ENCODE results near the gene FBXL19.
"Not testable (repeated sequence)": the region's sequence is repeated elsewhere in the genome, so short reads cannot be mapped to it uniquely, and the experiment has no call there.

FBXL19 gene, protein sequence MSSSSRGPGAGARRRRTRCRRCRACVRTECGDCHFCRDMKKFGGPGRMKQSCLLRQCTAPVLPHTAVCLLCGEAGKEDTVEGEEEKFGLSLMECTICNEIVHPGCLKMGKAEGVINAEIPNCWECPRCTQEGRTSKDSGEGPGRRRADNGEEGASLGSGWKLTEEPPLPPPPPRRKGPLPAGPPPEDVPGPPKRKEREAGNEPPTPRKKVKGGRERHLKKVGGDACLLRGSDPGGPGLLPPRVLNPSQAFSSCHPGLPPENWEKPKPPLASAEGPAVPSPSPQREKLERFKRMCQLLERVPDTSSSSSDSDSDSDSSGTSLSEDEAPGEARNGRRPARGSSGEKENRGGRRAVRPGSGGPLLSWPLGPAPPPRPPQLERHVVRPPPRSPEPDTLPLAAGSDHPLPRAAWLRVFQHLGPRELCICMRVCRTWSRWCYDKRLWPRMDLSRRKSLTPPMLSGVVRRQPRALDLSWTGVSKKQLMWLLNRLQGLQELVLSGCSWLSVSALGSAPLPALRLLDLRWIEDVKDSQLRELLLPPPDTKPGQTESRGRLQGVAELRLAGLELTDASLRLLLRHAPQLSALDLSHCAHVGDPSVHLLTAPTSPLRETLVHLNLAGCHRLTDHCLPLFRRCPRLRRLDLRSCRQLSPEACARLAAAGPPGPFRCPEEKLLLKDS

DNA sequence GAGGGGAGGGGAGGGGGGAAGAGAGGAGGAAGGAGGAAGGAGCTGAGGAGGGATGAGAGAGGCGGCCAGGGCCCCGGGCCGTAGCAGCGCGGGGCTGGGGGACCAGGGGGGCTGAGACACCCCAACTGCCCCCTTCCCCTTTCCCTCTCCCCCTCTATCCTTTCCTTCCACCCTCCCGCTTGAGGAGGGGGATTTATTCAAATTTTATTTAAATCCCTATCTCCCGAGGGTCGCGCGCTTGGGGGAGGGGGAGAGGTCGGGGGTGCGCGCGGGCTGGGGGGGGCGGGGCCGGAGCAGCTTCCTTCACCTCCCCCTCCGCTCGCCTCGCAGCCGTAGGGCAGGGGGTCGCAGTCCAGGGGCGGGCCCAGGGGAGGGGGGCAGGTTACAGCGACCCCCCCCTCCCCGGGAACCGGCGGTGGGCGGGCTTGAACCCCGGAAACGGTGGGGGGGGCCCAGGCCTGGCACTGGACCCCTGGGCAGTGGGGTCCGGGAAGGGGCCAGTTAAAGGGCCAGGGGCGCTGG lies at the start of gene FBXL19:
Gene FBXL19, plus strand, starts transcription at position 19 of the 522 bp plus-strand sequence. CDS start 2,183 bp downstream, outside the sequence.
- DNase-seq (ENCODE audit: low read depth) = no peak

DNA sequence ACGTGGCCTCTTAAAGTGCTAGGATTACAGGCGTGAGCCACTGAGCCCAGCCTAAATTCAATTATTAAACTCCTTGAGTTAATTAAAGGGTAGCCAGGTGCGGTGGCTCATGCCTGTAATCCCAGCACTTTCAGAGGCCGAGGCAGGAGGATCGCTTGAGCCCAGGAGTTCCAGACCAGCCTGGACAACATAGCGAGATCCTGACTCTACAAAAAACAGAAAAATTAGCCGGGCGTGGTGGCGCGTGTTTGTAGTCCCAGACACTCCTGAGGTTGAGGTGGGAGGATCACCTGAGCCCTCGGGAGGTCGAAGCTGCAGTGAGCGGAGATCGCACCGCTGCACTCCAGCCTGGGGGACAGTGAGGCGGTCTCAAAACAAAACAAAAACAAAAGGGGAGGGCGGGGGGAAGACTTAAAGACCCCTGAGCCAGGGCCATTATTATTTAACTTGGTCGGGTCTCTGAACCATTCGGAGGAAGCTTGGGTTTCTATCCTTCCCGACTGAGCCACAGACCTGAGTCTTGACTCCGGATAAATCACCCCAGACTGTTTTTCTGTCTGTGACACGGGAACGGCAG lies 49.0 kb upstream of the FBXL19 start:
- no peak for DNase-seq (ENCODE audit: low read depth)

DNA sequence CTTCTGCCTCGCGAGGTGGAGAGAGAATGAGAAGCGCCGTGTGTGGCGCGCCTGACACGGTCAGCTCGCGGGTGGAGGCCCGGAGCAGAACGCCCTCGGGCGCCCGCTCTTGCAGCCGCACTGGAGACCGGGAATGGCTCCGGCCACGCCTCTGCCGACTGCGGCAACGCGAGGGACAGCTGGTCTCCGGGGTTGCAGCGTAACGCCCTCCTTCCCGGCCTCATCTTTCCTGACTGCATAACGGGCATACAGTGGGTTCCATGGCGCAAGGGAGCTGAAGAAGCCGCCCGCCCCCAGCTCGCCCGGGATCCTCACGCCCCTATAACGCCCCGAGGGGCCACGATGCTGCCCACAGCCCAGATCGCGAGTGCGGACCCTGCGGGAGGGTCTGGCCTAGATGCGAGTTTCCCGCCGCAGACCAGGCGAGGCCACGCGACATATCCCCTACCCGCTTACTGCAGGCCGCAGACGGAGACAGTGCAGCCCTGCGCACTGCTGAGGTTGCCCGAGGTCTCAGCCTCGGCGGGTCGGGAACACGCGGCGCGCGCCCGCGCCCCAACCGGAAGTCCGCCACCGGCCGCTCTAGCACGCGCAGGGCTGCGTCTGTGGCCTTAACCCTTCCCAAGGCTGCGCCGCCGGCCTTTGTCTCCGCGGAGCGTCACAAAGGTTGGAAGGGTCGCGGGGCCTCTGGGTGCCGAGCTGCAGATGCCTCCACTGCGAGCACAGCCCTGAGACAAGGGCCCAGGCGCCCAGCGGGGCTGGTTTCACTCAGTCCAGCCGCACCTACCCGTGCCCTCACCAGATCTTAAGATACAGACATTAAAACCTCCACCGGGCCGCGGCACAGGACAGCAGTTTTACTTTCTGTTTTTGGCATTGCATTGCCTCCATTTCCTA lies 48.3 kb upstream of the FBXL19 start:
- DNase-seq (ENCODE audit: low read depth) = peak; percentile 70

DNA sequence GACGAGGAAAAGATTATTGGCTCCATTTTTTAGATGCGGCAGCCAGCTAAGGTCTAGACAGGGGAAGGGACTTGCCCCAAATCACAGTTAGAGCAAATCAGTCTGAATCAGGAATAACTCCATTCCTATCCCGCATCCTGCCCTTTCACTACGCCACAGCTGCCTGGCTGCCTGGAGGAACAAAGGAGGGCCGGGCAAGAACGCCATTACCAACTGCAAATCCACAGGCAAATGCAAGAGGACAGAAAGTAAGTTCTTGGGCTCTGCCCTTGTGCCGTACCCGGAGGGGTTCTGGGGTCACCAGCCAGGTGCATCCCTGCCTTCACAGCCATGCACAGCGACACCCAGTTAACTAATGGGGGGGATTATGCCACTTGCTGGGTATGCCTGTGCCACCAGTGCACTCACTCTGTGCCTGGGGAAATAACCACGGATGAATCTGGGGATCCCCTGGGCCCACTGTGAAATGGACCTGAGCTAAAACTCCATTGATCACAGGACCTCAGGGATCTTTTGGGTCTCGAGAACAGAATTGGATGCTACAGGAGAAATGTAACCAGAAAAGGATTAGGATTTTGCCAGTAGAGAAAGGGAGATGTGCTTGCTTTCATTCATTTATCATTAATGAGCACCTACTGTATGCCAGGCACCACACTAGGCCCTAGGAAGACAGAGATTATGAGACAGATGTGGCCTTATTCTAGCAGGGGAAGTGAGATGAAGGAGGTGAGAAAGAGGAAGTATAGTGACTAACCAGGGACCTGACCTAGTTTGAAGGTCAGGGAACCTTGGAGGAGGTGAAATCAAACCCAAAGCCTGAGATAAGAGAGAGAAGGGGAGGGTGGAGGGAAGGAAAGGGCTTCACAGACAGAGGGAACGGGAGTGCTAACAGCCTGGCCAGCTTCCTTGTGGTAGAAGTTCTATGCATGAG lies 47.2 kb upstream of the FBXL19 start:
- no peak for DNase-seq (ENCODE audit: low read depth)

DNA sequence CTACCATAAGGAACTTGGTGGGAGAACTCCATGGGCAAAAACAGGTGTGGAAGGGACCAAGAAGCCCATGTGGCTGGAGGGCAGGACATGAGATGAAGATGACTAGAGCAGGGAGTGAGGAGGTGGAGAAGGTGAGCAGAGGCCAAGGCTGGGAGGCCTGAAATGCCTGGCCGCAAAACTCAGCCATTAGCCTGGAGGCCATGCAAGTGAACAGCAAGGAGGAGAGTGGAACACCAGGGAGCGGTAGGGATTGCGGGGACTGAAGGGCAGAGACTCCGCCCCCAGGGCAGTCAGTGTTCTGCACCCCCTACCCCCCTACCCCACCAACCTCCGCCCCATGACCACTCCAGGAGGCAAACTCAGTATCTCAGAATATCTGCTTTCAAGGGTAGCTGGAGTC lies 46.5 kb upstream of the FBXL19 start:
- no peak for DNase-seq (ENCODE audit: low read depth)

DNA sequence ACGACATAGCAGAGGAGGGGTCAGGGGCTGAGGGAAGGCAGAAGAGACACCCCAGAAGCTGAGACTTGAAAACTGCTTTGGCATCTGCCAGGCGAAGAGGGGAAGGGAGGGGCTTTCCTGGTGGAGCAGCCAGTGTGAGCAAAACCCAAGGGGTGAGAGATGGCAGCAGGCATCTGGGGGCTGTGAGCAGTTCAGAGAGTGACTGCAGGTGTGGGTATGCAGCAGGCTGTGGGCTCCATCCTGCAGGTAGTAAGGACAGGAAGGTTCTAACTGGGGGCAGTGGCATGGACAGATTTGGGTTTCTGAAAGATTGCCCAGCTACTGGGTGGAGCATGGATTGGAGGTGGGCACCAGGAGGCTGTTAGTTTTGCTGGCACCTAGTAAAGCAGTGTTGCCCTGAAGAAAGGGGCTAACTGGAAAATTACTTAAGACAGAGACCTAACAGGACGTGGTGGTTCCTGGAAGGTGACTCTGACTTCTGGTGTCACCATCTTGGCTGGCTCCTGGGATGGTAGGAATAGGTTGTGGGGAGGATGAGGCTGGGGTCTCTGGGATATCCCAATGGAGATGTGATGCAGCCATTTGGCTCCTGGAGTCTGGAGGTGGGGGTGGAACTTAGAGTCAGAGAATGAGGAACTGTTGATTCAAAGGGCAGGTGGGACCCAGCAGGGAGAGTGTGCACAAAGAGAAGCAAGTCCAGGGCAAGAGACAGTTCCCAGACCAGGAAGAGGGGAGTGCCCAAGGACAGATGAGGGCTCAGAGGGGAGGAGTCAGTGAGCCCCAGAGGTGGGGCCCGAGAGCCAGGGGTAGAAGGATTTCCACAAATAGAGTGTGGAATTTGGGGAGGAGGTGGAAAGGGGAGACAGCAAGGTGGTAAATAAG lies 40.7 kb upstream of the FBXL19 start:
- no peak for DNase-seq (ENCODE audit: low read depth)

DNA sequence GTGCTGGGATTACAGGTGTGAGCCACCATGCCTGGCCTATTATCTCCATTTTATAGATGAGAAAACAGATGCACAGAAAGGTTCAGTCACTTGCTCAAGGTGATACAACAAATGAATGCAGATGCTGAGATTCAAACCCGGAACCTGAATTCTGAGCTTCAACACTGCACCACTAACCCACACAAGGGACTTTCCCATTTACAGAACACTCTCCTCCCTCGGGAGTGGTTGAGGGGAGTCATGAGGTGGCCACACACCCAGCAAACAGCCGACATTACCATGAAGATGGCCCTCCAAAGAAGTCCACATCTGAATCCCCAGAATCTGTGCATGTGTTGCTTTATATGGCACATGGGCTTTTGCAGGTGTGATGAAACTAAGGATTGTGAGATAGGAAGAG lies 38.6 kb upstream of the FBXL19 start:
- DNase-seq (ENCODE audit: low read depth) = no peak

DNA sequence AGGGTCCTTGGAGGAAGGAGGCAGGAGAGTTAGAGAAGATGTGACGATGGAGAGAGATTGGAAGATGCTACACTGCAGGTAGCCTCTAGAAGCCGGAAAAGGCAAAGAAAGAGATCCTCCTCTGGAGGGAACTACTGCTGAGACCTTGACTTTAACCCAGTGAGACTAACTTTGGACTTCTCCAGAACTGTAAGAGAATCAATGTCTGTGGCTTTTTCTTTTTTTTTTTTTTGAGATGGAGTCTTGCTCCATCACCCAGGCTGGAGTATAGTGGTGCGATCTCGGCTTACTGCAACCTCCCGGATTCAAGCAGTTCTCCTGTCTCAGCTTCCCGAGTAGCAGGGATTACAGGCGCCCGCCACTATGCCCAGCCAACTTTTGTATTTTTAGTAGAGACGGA lies 38.2 kb upstream of the FBXL19 start:
- no peak for DNase-seq (ENCODE audit: low read depth)

DNA sequence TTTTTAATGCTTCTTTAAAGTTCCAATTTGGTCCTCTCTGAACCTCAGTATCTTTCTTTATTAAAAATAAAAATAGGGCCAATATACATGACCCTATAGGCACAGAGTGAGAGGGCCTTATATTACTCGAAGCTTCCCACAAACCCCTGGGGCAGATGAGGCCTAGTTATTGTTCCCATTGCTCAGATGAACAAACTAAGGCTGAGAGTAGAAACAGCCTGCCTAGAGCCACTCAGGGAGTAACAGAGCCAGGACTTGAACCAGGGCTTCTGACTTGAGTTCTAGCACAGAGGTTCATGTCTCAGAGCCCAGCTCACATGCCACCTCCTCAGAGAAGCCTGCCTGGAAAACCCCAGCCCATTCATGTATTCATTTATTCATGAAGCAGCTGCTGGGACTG lies 37.2 kb upstream of the FBXL19 start:
- no peak for DNase-seq (ENCODE audit: low read depth)

DNA sequence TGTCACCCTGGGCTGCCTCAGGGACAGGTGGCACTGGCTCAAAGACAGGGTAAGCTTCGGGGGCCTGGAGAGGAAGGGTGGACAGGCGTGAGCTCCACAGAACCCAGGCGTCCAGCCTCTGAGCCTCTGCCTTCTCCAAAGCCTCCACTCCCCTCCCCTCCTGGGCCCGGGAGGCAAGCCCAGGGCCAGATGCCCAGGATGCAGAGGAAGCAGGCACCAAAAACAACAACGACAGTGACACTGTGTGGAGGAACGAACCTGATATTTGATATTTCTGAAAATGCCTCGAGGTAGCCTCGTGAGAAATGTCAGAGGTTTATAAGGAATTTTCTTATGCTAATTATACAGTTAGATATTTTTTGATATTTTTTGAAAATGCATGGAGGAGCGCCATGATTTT lies 35.4 kb upstream of the FBXL19 start:
- DNase-seq (ENCODE audit: low read depth) = no peak

DNA sequence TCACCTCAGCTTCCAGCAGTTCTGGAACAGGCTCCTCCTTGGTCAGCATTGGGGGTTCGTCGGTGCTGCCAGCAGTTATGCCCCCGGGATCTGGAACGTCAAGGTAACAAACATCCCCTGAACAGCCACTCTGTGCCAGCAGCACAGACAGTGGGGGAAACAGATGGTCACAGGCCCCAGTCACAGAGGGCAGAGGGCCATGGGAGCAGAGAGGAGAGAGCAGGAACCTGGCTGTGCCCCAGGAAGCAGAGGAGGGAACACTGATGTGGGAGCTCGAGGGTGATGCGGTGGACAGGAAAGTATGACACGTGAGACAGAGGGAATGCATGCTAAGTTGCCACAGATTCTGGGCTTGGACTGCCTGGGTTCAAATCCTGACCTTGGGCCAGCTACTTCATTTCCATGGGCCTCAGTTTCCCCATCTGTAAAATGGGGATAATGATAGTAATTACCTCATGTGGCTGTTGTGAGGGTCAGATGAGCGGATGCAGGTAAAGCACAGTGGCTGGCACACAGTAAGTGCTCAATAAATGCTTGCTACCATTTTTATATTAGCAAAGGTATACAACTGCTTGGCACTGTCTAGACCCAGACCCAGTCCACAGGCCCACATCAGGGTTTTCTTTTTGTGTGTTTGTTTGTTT lies 34.4 kb upstream of the FBXL19 start:
- no peak for DNase-seq (ENCODE audit: low read depth)

DNA sequence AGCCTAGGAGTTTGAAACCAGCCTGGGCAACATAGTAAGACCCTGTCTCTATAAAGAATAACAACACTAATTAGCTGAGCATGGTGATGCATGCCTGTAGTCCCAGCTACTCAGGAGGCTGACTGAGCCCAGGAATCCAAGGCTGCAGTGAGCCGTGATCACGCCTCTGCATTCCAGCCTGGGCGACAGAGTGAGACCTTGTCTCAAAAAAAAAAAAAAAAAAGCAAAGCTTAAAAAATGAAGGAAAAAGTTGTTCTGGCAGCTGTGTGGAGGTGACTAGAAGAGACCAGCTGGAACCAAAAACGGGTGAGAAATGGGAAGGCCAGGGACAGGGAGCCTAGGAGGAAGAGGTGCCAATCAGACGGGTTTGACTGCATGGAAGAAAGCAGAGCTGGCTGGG lies 33.7 kb upstream of the FBXL19 start:
- no peak for DNase-seq (ENCODE audit: low read depth)

DNA sequence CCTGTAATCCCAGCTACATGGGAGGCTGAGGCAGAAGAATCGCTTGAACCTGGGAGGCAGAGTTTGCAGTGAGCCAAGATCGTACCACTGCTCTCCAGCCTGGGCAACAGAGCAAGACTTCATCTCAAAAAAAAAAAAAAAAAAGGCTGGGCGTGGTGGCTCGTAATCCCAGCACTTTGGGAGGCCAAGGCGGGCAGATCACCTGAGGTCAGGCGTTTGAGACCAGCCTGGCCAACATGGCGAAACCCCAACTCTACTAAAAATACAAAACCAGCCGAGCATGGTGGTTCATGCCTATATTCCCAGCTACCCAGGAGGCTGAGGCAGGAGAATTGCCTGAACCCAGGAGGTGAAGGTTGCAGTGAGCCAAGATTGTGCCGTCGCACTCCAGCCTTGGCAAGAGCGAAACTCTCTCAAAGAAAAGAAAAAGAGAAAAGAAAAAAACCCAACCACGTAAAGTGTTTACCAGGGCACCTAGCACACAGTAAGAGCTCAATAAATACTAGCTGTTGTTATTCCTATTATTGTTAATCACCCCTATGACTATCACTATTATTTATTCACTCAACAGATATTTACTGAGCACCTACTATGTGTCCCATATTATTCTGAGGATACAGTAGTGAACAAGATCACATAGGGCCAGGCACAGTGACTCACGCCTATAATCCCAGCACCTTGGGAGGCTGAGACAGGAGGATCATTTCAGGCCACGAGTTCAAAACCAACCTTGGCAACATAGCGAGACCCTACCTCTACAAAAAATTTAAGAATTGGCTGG lies 32.1 kb upstream of the FBXL19 start:
- not testable (repeated sequence) for DNase-seq (ENCODE audit: low read depth)

DNA sequence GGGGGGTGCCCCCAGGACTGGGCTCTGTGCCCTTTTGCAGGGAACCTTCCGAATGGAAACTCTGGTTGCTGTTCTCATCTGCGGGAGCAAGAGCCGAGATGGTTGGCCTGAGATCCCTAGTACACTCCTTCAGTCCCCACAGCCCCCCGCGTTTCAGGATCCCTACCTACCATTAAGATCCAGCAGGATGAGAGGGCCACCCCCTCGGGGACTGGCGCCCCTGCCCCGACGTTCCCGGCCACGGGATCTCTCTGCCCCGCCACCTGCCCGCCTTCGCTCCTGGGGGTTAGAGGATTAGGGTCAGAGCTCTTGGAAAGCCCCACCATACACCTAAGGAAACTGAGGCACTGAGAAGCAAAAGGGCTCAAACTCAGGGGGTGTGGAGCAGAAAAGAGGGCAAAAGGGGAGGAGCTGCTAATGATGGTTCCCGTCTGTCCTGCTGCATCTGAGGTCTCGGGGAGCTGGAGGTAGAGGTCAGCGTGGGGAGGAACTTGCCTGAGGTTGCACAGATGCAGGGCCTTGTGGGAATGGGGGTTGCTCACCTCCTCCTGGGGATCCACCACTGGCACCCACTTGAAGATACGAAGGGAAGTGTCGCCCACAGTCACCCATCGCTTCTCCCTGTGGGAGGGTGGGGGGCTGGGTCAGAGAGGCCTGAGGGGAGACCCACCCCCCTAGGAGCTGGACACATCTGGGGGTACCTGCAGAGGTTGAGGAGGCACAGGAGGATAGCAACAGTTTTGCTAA lies 30.5 kb upstream of the FBXL19 start:
- no peak for DNase-seq (ENCODE audit: low read depth)

DNA sequence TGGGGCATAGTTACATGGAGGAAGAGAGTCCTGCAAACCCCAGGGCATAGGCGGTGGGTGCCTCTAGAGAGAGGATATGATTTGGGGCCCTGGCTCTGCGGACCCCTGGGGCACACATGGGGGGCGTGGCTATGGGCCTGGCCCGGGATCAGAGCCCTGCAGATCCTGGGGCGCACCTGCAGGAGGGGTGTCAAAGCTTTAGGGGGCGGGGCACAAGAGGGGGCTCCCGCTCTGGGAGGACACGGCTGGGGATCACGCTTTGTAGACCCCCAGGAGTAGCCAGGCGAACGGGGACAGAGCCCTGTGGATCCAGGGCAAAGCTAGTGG lies 30.0 kb upstream of the FBXL19 start:
- DNase-seq (ENCODE audit: low read depth) = no peak

DNA sequence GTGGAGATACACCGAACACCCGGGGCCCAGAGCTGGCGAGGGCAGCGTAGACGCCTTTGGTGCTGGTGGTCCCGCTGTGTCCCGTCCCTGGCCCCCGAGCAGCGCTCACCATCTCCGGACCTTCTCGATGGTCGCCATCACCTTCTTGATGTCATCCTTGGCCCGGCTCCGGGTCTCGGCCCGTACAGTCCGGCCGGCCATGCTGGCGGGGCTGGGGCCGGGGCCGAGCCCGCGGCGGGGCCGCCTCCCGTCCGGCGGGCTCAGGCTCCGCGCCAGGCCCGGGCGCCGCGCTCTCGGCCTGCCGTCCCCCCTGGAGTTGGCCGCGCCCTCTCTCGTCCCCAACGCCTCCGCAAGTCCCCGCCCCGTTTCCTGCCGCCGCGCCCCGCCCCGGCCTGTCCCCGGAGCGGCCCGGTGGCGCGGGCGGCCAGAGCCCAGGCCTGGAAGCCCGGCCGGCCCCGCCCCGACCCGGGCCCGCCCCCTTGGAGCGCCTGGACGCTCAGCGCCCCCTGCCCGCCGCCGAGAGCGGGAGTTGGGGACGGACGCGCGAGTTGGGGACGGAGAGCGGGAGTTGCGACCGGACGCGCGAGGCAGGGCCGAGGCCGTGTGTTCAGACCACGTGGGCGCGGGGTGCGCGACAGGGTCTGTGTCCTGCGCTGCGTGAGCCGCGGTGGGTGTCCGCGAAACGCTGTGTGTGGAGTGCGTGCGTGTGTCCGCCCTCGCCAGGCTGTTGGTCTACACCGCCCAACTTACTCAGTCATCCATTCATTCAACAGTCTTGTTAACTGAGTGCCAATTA lies 29.4 kb upstream of the FBXL19 start, which contains the start of gene BCL7C:
Gene BCL7C, minus strand, starts transcription at position 334 of the 796 bp plus-strand sequence. Its CDS starts 133 bp downstream, at position 201.
- DNase-seq (ENCODE audit: low read depth) = peak; percentile 75
